Measurements from ENCODE around the gene RAD23A.

DNA sequence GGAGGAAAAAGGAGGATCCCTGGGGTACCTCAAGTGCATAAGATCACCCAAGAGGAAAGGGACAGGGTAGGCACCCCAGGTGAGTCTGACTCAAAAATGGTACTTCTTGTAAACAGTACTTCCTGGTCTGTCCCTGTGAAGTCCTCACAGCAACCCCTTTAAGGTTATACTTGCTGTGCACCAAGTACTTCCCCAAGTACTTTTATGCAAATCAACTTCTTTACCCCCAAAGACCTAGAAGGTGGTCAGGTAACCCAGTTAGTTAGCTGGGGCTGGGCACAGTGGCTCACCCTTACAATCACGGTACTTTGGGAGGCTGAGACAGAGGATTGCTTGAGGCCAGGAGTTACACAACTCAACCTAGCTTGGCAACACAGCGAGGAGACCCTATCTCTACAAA lies 4.8 kb upstream of the RAD23A start:
- no peak for TF ChIP-seq CTCF (IDR thresholded peaks at IDR 0.05; ENCODE audit: poor library complexity)
- no peak for TF ChIP-seq EZH2 (IDR thresholded peaks at IDR 0.05; ENCODE audit: borderline replicate concordance)
- no peak for TF ChIP-seq EZH2phosphoT487 (IDR thresholded peaks at IDR 0.05; ENCODE audit: low read depth, severe bottlenecking, unreplicated experiment)

Data from hepatocyte (in vitro differentiated cells).